WTC11 (cell line): ENCODE measurements around the gene KCNK5. TPM values are rescaled to one million over a fixed set of nuclear protein-coding genes. Genes with fewer than 3 reads are reported as not detected.

Experiments
- ATAC-seq: fragments of 200-7000 bp; cut with Tn5 transposase; 2 replicates; pipeline ENCODE4 v1.10.0; 2021; ENCODE audit warnings: mild to moderate bottlenecking, moderate library complexity
- CTCF ChIA-PET: fragments of 300-600 bp; sonication (Branson Sonifier 250); formaldehyde crosslinking; loops from one replicate; lab custom pipeline; 2021; ENCODE audit warnings: antibody characterized with exemption; lab: Charles Lee
- POLR2A ChIA-PET: fragments of 350-600 bp; sonication (Branson Sonifier 250); formaldehyde crosslinking; loops from one replicate; lab custom pipeline; 2021; ENCODE audit warnings: antibody characterized with exemption; lab: Charles Lee
- DNase-seq: peaks from one replicate; pipeline ENCODE4 v3.0.0; 2021; ENCODE audit warnings: low spot score
- H3K27ac Mint-ChIP-seq: 2 replicates; pipeline ENCODE4 v1.8.0; 2021; ENCODE audit warnings: mixed read lengths
- H3K27me3 Mint-ChIP-seq: 2 replicates; pipeline ENCODE4 v1.8.0; 2021; ENCODE audit warnings: low read depth, mild to moderate bottlenecking, moderate library complexity, mixed read lengths
- H3K36me3 Mint-ChIP-seq: 2 replicates; pipeline ENCODE4 v1.8.0; 2021; ENCODE audit warnings: mixed read lengths
- H3K4me1 Mint-ChIP-seq: 2 replicates; pipeline ENCODE4 v1.8.0; 2022; ENCODE audit warnings: mixed read lengths
- H3K4me3 Mint-ChIP-seq: 2 replicates; pipeline ENCODE4 v1.8.0; 2021; ENCODE audit warnings: mild to moderate bottlenecking, moderate library complexity, mixed read lengths
- H3K9me3 Mint-ChIP-seq: 2 replicates; pipeline ENCODE4 v1.8.0; 2021; ENCODE audit warnings: mixed read lengths
- AR ChIP-seq: fragments of 250-450 bp; sonication (Bioruptor Pico); IDR thresholded peaks from 2 replicates; pipeline ENCODE4 v1.9.0; 2021; ENCODE audit warnings: mild to moderate bottlenecking
- ATF6 ChIP-seq: sonication (generic); formaldehyde crosslinking; IDR thresholded peaks from 2 replicates; pipeline ENCODE4 v1.8.1; 2023; ENCODE audit warnings: mild to moderate bottlenecking, missing genetic modification reagents
- CREB1 ChIP-seq: sonication (generic); formaldehyde crosslinking; IDR thresholded peaks from 2 replicates; pipeline ENCODE4 v1.8.0; 2023; ENCODE audit warnings: mild to moderate bottlenecking, missing genetic modification reagents
- KAT7 ChIP-seq: sonication (generic); formaldehyde crosslinking; IDR thresholded peaks from 2 replicates; pipeline ENCODE4 v1.8.1; 2023; ENCODE audit warnings: missing genetic modification reagents, mild to moderate bottlenecking, borderline replicate concordance
- OVOL2 ChIP-seq: fragments of 250-450 bp; sonication (Bioruptor Pico); IDR thresholded peaks from 2 replicates; pipeline ENCODE4 v1.9.0; 2021; ENCODE audit warnings: mild to moderate bottlenecking, borderline replicate concordance
- TP53 ChIP-seq: sonication (generic); formaldehyde crosslinking; IDR thresholded peaks from 2 replicates; pipeline ENCODE4 v1.8.1; 2023; ENCODE audit warnings: mild to moderate bottlenecking, missing genetic modification reagents
- ZNF263 ChIP-seq: sonication (generic); formaldehyde crosslinking; IDR thresholded peaks from 2 replicates; pipeline ENCODE4 v1.8.1; 2022; ENCODE audit warnings: low read depth, mild to moderate bottlenecking, moderate library complexity, missing genetic modification reagents
- ZNF532 ChIP-seq: fragments of 250-450 bp; sonication (Bioruptor Pico); IDR thresholded peaks from 2 replicates; pipeline ENCODE4 v1.9.0; 2021; ENCODE audit warnings: mild to moderate bottlenecking, borderline replicate concordance
- ZNF671 ChIP-seq: fragments of 250-450 bp; sonication (Bioruptor Pico); IDR thresholded peaks from 2 replicates; pipeline ENCODE4 v1.8.0; 2021; ENCODE audit warnings: mild to moderate bottlenecking
- total RNA-seq: library from RNA; stranded (reverse); gene quantifications from 3 replicates; pipeline ENCODE4 v1.2.3, GENCODE V29; 2021
- TF ChIP-seq, protein P1 (sequence below): sonication (generic); formaldehyde crosslinking; IDR thresholded peaks from 2 replicates; pipeline ENCODE4 v1.8.0; 2023; ENCODE audit warnings: mild to moderate bottlenecking, missing genetic modification reagents
- TF ChIP-seq, protein P2 (sequence below): fragments of 250-450 bp; sonication (Bioruptor Pico); IDR thresholded peaks from 2 replicates; pipeline ENCODE4 v1.8.0; 2021; ENCODE audit warnings: mild to moderate bottlenecking

KCNK5 gene
- total RNA-seq, 1 experiment from 2014 or later: 41.8 TPM

DNA sequence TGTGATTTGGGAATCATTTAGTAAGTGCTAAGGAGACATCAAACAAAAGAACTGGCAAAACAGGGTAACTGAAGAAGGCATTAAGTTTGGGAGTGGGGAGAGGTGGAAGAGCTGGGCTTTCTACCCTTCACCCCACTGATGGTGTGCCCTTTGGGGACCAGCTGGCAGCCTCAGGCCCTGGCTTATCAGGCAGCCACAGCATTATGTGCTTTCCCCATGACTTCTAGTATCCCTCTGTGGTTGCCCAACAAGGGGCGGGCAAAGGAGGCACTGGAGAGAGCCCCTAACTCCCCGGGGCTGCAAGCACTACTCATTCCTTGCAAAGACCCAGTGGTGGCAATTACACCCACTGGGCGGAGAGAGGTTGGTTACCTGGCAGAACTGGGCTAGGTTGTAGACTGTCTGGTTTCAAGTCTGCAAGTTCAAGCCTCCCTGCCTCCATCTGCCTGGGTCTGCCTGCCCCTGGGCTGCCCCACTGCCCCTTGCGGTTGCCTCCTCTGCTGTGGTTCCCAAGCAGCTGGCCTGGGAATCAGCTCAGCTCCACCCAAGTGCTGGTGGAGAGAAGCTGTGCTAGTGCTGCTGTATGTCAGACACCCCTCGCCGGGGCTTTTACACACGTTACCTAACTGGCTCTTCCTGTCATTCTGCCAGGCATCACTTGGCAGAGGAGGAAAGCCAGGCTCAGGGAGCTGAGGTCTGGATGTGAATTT, 29.9 kb downstream of the KCNK5 start:
- no peak for DNase-seq
- no peak overlapping the region for H3K4me3 Mint-ChIP-seq
- no peaks in the 10 kb centered on the region for H3K9me3 Mint-ChIP-seq
- TF ChIP-seq, protein P1, sequence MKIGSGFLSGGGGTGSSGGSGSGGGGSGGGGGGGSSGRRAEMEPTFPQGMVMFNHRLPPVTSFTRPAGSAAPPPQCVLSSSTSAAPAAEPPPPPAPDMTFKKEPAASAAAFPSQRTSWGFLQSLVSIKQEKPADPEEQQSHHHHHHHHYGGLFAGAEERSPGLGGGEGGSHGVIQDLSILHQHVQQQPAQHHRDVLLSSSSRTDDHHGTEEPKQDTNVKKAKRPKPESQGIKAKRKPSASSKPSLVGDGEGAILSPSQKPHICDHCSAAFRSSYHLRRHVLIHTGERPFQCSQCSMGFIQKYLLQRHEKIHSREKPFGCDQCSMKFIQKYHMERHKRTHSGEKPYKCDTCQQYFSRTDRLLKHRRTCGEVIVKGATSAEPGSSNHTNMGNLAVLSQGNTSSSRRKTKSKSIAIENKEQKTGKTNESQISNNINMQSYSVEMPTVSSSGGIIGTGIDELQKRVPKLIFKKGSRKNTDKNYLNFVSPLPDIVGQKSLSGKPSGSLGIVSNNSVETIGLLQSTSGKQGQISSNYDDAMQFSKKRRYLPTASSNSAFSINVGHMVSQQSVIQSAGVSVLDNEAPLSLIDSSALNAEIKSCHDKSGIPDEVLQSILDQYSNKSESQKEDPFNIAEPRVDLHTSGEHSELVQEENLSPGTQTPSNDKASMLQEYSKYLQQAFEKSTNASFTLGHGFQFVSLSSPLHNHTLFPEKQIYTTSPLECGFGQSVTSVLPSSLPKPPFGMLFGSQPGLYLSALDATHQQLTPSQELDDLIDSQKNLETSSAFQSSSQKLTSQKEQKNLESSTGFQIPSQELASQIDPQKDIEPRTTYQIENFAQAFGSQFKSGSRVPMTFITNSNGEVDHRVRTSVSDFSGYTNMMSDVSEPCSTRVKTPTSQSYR (CRISPR knock-in tag): no peak
- no peak for TF ChIP-seq KAT7 (CRISPR knock-in tag)
- no peak overlapping the region for H3K27ac Mint-ChIP-seq
- POLR2A ChIA-PET: no interaction called here
- CTCF ChIA-PET: interaction anchor here (1.9 to 10.7 kb wide), 4 partner anchors 9 to 104 kb away, joined by 5 to 122 read pairs (median 14); no protein-coding TSS in a partner anchor
- H3K4me1 Mint-ChIP-seq: peaks cover 48% of the 10 kb centered on the region
- no peak for ATAC-seq
- H3K27me3 Mint-ChIP-seq: no peaks in the 10 kb centered on the region
- H3K36me3 Mint-ChIP-seq: peaks cover 32% of the 10 kb centered on the region

DNA sequence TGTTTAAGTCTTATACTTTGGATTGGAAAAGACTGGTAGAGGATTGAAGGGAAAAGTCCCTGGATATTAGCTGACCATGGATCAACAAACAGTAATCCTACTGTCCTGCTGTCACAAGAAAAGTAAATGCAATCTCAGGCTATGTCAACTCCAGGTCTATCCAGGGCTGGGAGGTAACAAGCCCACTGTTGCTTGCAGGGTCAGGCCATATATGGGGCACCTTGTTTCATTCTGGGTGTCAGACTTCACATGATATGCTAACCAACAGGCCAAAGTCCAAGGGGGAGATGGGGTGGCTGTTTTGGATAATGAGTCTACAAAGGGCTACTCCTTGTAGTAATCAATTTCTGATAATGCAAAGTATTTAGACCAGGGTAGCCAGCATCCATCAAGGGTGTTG, 30.7 kb downstream of the KCNK5 start:
- Mint-ChIP-seq H3K36me3 (peaks cover 40% of the 10 kb centered on the region), H3K27me3 (no peaks in the 10 kb centered on the region; the same call in 1 of the 2 replicates), H3K27ac (no peak overlapping the region), H3K4me1 (peaks cover 39% of the 10 kb centered on the region), H3K4me3 (no peak overlapping the region), H3K9me3 (no peaks in the 10 kb centered on the region)
- CTCF ChIA-PET: interaction anchor here (2.2 to 10.7 kb wide), 2 partner anchors 8 to 104 kb away, joined by 12 to 122 read pairs; no protein-coding TSS in a partner anchor
- POLR2A ChIA-PET: no interaction called here
- no peak for DNase-seq
- ATAC-seq: no peak
- TF ChIP-seq TP53 (no peak), AR (no peak), ATF6 (CRISPR knock-in tag) (no peak), CREB1 (CRISPR knock-in tag) (no peak), ZNF671 (CRISPR knock-in tag) (no peak), ZNF263 (CRISPR knock-in tag) (no peak), OVOL2 (CRISPR knock-in tag) (no peak), ZNF532 (CRISPR knock-in tag) (no peak)
- TF ChIP-seq, protein P2, sequence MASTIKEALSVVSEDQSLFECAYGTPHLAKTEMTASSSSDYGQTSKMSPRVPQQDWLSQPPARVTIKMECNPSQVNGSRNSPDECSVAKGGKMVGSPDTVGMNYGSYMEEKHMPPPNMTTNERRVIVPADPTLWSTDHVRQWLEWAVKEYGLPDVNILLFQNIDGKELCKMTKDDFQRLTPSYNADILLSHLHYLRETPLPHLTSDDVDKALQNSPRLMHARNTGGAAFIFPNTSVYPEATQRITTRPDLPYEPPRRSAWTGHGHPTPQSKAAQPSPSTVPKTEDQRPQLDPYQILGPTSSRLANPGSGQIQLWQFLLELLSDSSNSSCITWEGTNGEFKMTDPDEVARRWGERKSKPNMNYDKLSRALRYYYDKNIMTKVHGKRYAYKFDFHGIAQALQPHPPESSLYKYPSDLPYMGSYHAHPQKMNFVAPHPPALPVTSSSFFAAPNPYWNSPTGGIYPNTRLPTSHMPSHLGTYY (CRISPR knock-in tag): no peak
